ENCODE data around the gene COL27A1.

COL27A1 gene

DNA sequence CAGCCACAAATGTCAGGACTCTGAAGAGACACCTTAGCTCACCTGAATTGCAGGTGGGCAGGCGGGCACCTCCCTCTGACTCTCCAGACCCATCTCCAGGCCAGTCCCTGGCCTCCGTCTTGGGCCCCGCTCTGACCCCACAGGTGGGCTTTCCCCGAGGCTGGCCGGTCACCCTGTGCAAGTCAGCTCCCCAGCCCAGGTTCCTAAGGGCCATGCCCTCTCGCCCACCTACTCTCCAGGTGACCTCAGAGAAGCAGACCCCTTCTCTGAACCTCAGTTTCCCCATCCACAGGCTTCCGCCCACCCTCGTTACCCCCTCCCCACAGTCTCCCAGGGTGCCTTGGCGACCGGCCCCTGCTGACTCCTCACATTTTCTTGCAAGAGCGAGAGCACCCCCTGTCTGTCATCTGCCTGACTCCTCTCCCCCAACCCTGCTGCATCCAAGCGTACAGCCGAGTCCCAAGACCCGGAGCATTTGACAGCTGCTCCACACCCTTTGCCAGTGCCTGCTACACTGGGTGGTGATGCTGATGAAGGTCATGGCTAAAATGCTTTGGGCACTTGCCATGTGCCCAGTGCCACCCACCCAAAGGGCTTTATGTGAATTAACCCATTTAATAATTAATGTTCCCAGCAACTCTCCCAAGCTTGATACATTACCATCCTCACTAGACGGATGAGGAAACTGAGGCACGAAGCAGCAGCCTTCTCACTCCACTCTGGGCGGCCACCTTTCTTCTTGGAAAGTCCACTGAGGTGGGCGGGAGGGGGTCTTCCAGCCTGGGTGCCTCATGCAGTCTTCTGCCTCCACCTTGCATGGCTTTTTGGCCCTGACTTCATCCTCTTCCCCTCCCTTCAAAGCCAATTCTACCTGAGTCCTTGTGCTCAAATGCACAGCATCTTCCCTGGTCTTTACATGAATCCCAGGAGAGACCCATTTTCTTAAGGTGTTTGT is 116.5 kb downstream of the COL27A1 start:
- DNase-seq (ENCODE audit: low read depth in 2 of 2): no peak

DNA sequence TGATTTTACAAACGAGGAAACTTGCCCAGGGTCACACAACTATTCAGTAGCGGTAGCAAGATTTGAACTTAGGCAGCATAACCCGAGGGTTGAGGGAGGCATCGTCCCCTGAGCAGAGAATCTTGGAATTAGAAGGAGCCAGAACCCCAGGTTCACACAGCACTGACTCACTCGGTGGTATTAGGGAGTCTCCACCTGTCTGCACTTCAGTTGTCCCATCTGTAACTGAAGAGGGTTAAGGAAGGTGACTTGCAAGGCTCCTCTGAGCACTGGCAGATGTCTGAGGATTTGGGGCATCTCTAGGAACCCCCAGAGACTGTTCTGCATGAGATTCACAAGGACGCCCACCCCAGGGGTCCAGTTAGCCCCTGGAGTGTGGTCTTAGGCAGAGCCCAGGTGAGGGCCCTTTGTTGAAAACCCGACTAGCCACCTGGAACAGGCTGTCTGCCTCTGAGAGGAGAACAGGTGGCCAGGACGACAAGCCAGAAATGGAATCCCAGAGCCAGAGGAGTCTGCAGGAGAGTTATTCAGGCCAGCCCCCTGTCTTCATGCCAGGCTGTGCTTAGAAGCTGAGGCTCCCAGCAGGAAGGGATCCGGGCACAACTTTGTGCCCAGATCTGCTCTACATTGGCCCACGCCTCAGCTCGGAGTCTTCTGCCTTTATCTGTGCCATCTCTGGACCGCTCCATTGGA is 117.5 kb downstream of the COL27A1 start:
- no peak for DNase-seq (ENCODE audit: low read depth in 2 of 2)

DNA sequence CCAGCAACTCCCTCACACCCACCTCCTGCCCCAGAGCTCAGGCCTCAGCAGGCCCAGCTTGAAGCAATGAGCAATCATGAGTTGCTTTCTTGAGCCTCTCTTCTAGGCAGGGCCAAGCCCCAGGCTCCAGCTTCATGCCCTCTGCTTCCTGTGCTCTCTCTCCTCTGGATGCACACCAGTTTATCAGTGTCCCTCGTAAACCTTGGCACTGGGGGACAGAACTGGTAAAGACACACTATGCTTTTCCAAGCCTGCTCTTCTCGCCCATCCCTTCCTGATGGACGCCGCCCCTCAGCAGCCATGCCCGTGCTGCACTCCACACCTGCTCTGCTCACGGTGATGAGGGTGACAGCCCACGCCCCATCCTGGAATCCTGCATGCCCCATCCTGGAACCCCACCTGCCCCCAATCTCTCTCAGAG is 118.1 kb downstream of the COL27A1 start:
- DNase-seq (ENCODE audit: low read depth in 2 of 2): no peak

DNA sequence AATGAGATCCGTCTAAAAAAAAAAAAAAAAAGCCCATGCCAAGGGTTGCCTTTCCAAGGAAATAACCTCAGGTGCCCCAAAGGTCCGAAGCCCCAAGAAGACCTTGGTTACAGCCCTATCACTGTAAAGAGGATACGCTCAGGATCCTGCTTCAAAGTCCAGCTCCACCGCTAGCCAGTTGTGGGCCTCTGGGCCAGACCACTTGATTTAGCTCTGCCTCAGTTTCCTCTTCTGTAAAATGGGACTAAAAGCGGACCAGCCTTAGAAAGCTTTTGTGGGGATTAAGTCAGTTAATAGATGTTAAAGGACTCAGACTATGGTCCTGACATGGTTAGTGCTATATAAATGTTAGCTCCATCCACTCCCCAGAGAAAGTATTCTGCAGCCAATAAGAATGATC is 118.9 kb downstream of the COL27A1 start:
- no peak for DNase-seq (ENCODE audit: low read depth in 2 of 2)

DNA sequence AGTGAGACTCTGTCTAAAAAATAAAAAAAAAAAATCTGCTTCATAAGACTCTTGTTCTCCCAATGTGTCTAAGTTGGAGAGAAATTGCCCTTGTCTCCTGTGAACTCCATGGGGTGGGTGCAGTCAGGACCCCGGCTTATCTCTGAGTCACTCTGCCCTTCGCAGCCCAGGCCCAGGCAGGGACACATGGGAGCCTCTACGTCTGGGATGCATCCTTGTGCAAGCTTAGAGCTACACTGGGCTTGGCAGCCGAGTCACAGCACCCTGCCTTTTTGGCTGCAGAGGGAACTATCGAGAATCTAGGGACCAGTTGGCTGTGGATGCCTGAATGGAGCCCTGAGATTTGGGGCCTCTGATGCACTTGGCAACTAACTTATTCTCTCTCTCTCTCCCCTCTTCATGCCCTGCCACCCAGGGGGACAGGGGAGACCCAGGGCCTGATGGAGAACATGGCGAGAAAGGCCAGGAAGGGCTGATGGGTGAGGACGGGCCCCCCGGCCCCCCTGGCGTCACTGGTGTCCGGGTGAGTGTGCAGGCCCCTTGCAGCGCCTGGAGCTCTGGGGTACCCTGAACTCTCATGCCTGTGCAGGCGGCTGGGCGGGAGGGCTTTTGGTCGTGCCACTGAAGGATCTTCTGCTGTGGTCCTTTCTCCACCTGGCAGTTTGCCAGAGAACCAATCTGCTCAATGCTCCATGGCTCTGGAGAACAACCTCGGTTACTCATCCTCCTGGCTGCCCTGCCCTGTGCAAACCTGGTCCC is 120.1 kb downstream of the COL27A1 start:
- DNase-seq (ENCODE audit: low read depth in 2 of 2): no peak

DNA sequence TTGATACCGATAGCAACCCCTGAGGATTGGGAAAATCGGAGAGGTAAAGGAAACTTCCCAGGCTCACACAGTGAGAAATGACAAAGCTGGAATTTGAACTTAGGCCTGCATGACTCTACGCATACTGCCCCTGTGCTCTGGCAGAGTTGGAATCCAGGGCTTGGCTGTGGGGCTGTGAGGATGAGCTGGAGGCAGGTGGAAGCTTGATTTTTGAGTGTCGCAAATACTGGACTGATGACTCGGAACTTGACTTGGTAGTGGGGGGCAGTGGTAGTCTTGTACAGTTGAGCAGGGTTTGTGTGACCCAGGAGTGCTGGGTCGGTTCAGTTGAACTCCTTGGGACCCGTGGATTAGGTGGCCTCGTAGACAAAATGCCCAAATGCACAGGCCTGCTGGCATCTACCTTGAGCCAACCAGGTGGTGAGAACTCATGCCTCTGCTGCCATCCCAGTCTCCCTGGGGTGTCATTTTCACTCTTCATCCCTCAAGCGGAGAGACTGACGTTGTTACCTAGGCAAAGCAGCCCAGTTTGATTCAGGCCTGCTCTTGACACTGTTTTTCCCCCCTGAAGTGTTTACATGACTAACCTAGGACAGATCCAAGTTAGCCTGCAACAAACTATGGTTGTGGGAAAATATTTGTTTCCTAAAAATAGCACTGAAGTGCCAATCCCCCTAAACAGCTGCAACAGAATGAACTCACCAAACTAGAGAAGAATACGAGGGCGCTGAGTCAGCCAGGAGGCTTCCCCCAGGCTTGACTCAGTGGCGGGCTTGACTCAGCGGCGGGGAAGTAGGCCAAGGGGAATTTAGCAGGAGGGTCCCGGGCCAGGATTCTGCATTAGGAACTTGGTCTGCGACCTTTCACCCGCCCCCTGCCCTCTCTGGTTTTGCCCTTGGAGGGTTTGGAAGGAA is 121.8 kb downstream of the COL27A1 start:
- DNase-seq (ENCODE audit: low read depth in 2 of 2): no peak

- DNase-seq (ENCODE audit: low read depth in 2 of 2): no peak
Observed at GRCh38 chr9:114278356-114278755, 123.0 kb downstream of the COL27A1 start.

- no peak for DNase-seq (ENCODE audit: low read depth in 2 of 2)
Observed at GRCh38 chr9:114278881-114279570, 123.7 kb downstream of the COL27A1 start.

GRCh38 chr9:114279693-114280092 is 124.4 kb downstream of the COL27A1 start:
- DNase-seq (ENCODE audit: low read depth in 2 of 2): no peak

DNA sequence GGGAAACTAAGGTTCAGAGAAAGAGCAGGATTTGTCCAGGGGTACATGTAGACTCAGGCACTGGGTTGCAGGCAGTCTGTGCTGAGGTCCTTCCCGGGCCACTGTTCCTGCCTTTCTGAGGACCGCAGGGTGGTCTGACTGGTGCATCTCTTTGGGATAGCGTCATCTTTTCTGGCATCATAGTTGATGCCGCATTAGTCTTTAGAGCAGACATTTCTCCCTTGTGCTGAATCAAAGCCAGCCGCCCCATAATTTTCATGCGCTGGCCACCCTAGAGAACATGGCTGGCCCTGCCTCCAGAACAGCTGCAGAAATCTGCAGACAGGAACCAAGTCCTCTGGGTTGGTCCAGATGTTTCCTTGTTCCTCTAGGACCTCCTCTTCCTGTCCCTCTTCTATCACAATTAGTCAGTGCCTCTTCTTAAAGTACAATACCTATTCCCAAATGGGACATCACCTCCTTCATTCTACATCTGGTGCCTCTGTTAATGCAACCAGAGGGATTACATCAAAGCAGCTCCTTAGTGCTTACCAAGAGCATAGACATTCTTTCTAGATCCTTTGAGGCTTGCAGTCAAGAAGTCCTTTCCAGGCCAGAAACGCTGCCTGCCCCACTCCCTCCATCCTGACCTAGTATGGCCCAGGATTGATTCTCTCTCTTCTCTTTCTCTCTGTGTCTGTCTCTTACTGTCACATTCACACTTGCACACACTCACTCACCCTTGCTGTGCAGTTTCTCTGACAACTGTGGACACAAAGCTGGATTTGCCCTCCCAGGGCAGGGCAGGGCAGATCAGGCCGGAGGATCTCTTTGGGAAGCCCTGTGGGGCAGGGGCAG is 125.5 kb downstream of the COL27A1 start:
- DNase-seq (ENCODE audit: low read depth in 2 of 2): no peak

- DNase-seq (ENCODE audit: low read depth in 2 of 2): no peak
Observed at GRCh38 chr9:114281473-114282103, 126.3 kb downstream of the COL27A1 start.

DNA sequence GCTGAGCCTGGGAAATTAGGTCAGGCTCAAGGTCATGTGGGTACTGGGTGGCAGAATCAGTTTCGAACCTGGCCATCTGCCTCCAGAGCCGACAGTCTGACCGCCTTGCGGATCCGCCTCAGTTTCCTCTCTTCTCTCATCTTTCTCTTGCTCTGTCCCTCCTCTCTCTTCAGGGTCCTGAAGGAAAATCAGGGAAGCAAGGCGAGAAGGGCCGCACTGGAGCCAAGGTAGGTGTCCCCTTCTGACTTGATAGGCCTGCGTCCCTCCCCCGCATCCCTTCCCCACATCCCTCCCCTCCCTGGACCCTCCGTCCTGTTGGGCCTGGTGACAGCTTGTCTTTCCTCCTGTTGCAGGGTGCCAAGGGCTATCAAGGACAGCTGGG is 126.8 kb downstream of the COL27A1 start:
- no peak for DNase-seq (ENCODE audit: low read depth in 2 of 2)

GRCh38 chr9:114282507-114282906 is 127.2 kb downstream of the COL27A1 start:
- DNase-seq (ENCODE audit: low read depth in 2 of 2): no peak

GRCh38 chr9:114282926-114283325 is 127.6 kb downstream of the COL27A1 start:
- no peak for DNase-seq (ENCODE audit: low read depth in 2 of 2)

DNA sequence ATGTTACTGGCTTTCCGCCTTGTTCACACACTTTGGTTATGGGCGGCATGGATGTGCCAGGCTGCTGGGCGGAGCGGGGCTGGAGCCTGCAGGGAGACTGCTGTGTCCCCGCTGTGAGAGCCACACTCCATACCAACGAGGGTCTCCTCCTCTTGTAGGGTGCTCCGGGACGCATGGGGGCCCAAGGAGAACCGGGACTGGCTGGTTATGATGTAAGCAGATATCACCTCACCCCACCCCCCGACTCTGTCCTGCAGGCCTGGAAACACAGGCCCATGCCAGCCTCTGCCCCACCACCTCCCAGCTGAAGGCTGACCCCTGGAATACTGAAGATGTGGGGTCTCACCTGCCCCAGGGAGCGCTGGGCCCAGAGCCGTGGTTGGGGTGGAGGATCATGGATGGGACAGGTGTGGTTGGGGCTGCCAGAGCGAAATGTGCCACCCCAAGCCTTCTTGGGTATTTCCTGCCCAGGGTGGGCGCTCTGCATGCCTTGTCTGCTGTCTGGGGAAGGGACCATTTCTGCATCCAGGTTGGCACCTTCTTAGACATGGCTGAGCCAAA is 128.3 kb downstream of the COL27A1 start:
- no peak for DNase-seq (ENCODE audit: low read depth in 2 of 2)

- DNase-seq (ENCODE audit: low read depth in 2 of 2): no peak
Observed at GRCh38 chr9:114284316-114285060, 129.2 kb downstream of the COL27A1 start.

DNA sequence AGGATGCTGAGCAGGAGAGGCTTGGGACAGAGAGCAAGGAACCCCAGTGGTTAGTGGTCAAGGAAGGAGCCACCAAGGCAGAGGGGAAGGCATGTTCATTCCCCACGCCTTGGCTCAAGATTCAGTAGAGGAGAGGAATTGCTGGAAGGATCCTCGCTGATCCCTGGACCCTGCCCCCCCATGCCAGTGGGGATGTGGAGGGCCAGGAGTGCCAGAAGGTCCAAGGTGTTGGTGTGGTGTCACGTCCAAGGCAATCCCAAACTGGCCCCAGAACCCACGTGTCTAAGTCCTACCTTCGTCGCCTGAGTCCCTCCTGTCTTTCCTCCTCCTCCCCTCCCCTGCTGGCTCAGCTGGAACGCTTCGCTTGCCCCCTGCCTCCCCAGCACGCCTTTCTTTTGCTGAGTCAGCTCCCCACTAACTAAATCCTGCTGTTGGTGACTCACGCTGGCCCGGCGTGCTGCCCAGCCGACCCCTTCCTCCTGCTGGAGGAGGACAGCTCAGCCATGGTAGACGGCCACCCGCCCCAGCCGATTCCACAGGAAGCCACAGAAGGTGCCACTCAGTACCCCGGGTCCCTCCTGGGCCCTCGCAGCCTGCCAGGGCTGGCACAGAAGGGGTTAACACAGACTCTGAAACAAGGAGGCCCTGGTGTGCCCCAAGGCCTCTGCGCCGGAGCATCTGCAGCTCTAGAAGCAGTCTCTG is 130.0 kb downstream of the COL27A1 start:
- no peak for DNase-seq (ENCODE audit: low read depth in 2 of 2)

All from stimulated activated CD4-positive, alpha-beta T cell treated with anti-CD3 and anti-CD28 coated beads, Interleukin-12 subunit alpha, Interleukin-12 subunit beta, amount 100 ng/mL, for 24 hours (primary cell).